Measurements from ENCODE around the gene TRAF3IP1.
"Not testable (repeated sequence)": the region's sequence is repeated elsewhere in the genome, so short reads cannot be mapped to it uniquely, and the experiment has no call there.

Gene TRAF3IP1

GRCh38 chr2:238339814-238340213 lies 19.5 kb downstream of the TRAF3IP1 start:
- DNase-seq (ENCODE audit: low read depth in 2 of 2): no peak

- no peak for DNase-seq (ENCODE audit: low read depth in 2 of 2)
These were observed 21.2 kb downstream of the TRAF3IP1 start for GRCh38 chr2:238341536-238341935.

GRCh38 chr2:238344035-238344434 lies 23.7 kb downstream of the TRAF3IP1 start:
- no peak for DNase-seq (ENCODE audit: low read depth in 2 of 2)

GRCh38 chr2:238344517-238344916 lies 24.2 kb downstream of the TRAF3IP1 start:
- DNase-seq (ENCODE audit: low read depth in 2 of 2): no peak

GRCh38 chr2:238345297-238345968 lies 25.1 kb downstream of the TRAF3IP1 start:
- DNase-seq (ENCODE audit: low read depth in 2 of 2): no peak

GRCh38 chr2:238346544-238346943 lies 26.2 kb downstream of the TRAF3IP1 start:
- no peak for DNase-seq (ENCODE audit: low read depth in 2 of 2)

- DNase-seq (ENCODE audit: low read depth in 2 of 2): no peak
These were observed 30.0 kb downstream of the TRAF3IP1 start for GRCh38 chr2:238350150-238350897.

- no peak for DNase-seq (ENCODE audit: low read depth in 2 of 2)
These were observed 31.0 kb downstream of the TRAF3IP1 start for GRCh38 chr2:238351315-238351714.

GRCh38 chr2:238352361-238352760 lies 32.0 kb downstream of the TRAF3IP1 start:
- DNase-seq (ENCODE audit: low read depth in 2 of 2): no peak

- DNase-seq (ENCODE audit: low read depth in 2 of 2): no peak
These were observed 38.5 kb downstream of the TRAF3IP1 start for GRCh38 chr2:238358769-238359168.

GRCh38 chr2:238359403-238359802 lies 39.1 kb downstream of the TRAF3IP1 start:
- no peak for DNase-seq (ENCODE audit: low read depth in 2 of 2)

- DNase-seq (ENCODE audit: low read depth in 2 of 2): no peak
These were observed 41.6 kb downstream of the TRAF3IP1 start for GRCh38 chr2:238361877-238362276.

GRCh38 chr2:238362626-238363025 lies 42.3 kb downstream of the TRAF3IP1 start:
- DNase-seq (ENCODE audit: low read depth in 2 of 2): no peak

GRCh38 chr2:238369591-238370040 lies 49.3 kb downstream of the TRAF3IP1 start:
- DNase-seq (ENCODE audit: low read depth in 2 of 2): no peak

- DNase-seq (ENCODE audit: low read depth in 2 of 2): no peak
These were observed 49.9 kb downstream of the TRAF3IP1 start for GRCh38 chr2:238370094-238370822.

- DNase-seq (ENCODE audit: low read depth in 2 of 2): peak; percentile 10 to 20
These were observed 50.6 kb downstream of the TRAF3IP1 start for GRCh38 chr2:238370823-238371372.

GRCh38 chr2:238372277-238372676 lies 52.0 kb downstream of the TRAF3IP1 start:
- not testable (repeated sequence) for DNase-seq (ENCODE audit: low read depth in 2 of 2)

GRCh38 chr2:238376884-238377391 lies 56.6 kb downstream of the TRAF3IP1 start:
- DNase-seq (ENCODE audit: low read depth in 2 of 2): no peak

GRCh38 chr2:238378230-238379095 lies 58.1 kb downstream of the TRAF3IP1 start:
- DNase-seq (ENCODE audit: low read depth in 2 of 2): no peak

GRCh38 chr2:238379096-238379810 lies 58.9 kb downstream of the TRAF3IP1 start:
- no peak for DNase-seq (ENCODE audit: low read depth in 2 of 2)
